WTC11 (cell line): Measurements from ENCODE around the gene TP53BP1. TPM values are rescaled to one million over a fixed set of nuclear protein-coding genes. Genes with fewer than 3 reads are reported as not detected.

Source experiments
- ATAC-seq: fragments of 200-7000 bp; cut with Tn5 transposase; 2 replicates; pipeline ENCODE4 v1.10.0; 2021; ENCODE audit warnings: mild to moderate bottlenecking, moderate library complexity
- CTCF ChIA-PET: fragments of 300-600 bp; sonication (Branson Sonifier 250); formaldehyde crosslinking; loops from one replicate; lab custom pipeline; 2021; ENCODE audit warnings: antibody characterized with exemption; lab: Charles Lee
- POLR2A ChIA-PET: fragments of 350-600 bp; sonication (Branson Sonifier 250); formaldehyde crosslinking; loops from one replicate; lab custom pipeline; 2021; ENCODE audit warnings: antibody characterized with exemption; lab: Charles Lee
- DNase-seq: peaks from one replicate; pipeline ENCODE4 v3.0.0; 2021; ENCODE audit warnings: low spot score
- H3K27ac Mint-ChIP-seq: 2 replicates; pipeline ENCODE4 v1.8.0; 2021; ENCODE audit warnings: mixed read lengths
- H3K27me3 Mint-ChIP-seq: 2 replicates; pipeline ENCODE4 v1.8.0; 2021; ENCODE audit warnings: low read depth, mild to moderate bottlenecking, moderate library complexity, mixed read lengths
- H3K36me3 Mint-ChIP-seq: 2 replicates; pipeline ENCODE4 v1.8.0; 2021; ENCODE audit warnings: mixed read lengths
- H3K4me1 Mint-ChIP-seq: 2 replicates; pipeline ENCODE4 v1.8.0; 2022; ENCODE audit warnings: mixed read lengths
- H3K4me3 Mint-ChIP-seq: 2 replicates; pipeline ENCODE4 v1.8.0; 2021; ENCODE audit warnings: mild to moderate bottlenecking, moderate library complexity, mixed read lengths
- H3K9me3 Mint-ChIP-seq: 2 replicates; pipeline ENCODE4 v1.8.0; 2021; ENCODE audit warnings: mixed read lengths
- ARID4B ChIP-seq: sonication (generic); formaldehyde crosslinking; IDR thresholded peaks from 2 replicates; pipeline ENCODE4 v1.8.0; 2023; ENCODE audit warnings: missing genetic modification reagents, mild to moderate bottlenecking, borderline replicate concordance
- ATF1 ChIP-seq: sonication (generic); formaldehyde crosslinking; IDR thresholded peaks from 2 replicates; pipeline ENCODE4 v1.8.1; 2023; ENCODE audit warnings: mild to moderate bottlenecking, moderate library complexity, missing genetic modification reagents
- CDX4 ChIP-seq: fragments of 250-450 bp; sonication (Bioruptor Pico); IDR thresholded peaks from 2 replicates; pipeline ENCODE4 v1.9.0; 2021; ENCODE audit warnings: moderate library complexity, mild to moderate bottlenecking, inconsistent platforms, borderline replicate concordance
- EMX1 ChIP-seq: fragments of 250-450 bp; sonication (Bioruptor Pico); IDR thresholded peaks from 2 replicates; pipeline ENCODE4 v1.8.0; 2021; ENCODE audit warnings: mild to moderate bottlenecking
- GTF2I ChIP-seq: fragments of 250-450 bp; sonication (Bioruptor Pico); conservative IDR thresholded peaks from 2 replicates; pipeline ENCODE4 v1.4.0; 2021; ENCODE audit warnings: mild to moderate bottlenecking
- NR1H2 ChIP-seq: sonication (generic); formaldehyde crosslinking; IDR thresholded peaks from 2 replicates; pipeline ENCODE4 v1.9.0; 2021; ENCODE audit warnings: mild to moderate bottlenecking, moderate library complexity, missing genetic modification reagents
- NR2C2 ChIP-seq: sonication (generic); formaldehyde crosslinking; IDR thresholded peaks from 2 replicates; pipeline ENCODE4 v1.8.0; 2022; ENCODE audit warnings: mild to moderate bottlenecking, missing genetic modification reagents
- OVOL2 ChIP-seq: fragments of 250-450 bp; sonication (Bioruptor Pico); IDR thresholded peaks from 2 replicates; pipeline ENCODE4 v1.9.0; 2021; ENCODE audit warnings: mild to moderate bottlenecking, borderline replicate concordance
- SP1 ChIP-seq: sonication (generic); formaldehyde crosslinking; conservative IDR thresholded peaks from 2 replicates; pipeline ENCODE4 v1.8.1; 2022; ENCODE audit warnings: missing genetic modification reagents
- STAT6 ChIP-seq: sonication (generic); formaldehyde crosslinking; conservative IDR thresholded peaks from 2 replicates; pipeline ENCODE4 v1.8.1; 2023; ENCODE audit warnings: mild to moderate bottlenecking, low read depth, missing genetic modification reagents, moderate library complexity
- ZBTB21 ChIP-seq: sonication (generic); formaldehyde crosslinking; IDR thresholded peaks from 2 replicates; pipeline ENCODE4 v1.8.1; 2023; ENCODE audit warnings: mild to moderate bottlenecking, missing genetic modification reagents, borderline replicate concordance
- total RNA-seq: library from RNA; stranded (reverse); gene quantifications from 3 replicates; pipeline ENCODE4 v1.2.3, GENCODE V29; 2021
- TF ChIP-seq, protein P1 (sequence below): sonication (generic); formaldehyde crosslinking; IDR thresholded peaks from 2 replicates; pipeline ENCODE4 v1.8.0; 2022; ENCODE audit warnings: mild to moderate bottlenecking, missing genetic modification reagents
- TF ChIP-seq, protein P2 (sequence below): fragments of 200-600 bp; IDR thresholded peaks from 2 replicates; pipeline ENCODE4 v1.8.0; 2022; ENCODE audit warnings: antibody characterized with exemption
- TF ChIP-seq, protein P3 (sequence below): sonication (generic); formaldehyde crosslinking; IDR thresholded peaks from 2 replicates; pipeline ENCODE4 v1.8.1; 2023; ENCODE audit warnings: mild to moderate bottlenecking, moderate library complexity, missing genetic modification reagents
- TF ChIP-seq, protein P4 (sequence below): sonication (generic); formaldehyde crosslinking; IDR thresholded peaks from 2 replicates; pipeline ENCODE4 v1.8.1; 2023; ENCODE audit warnings: mild to moderate bottlenecking, missing genetic modification reagents, moderate library complexity
- TF ChIP-seq, protein P5 (sequence below): sonication (generic); formaldehyde crosslinking; IDR thresholded peaks from 2 replicates; pipeline ENCODE4 v1.8.1; 2022; ENCODE audit warnings: mild to moderate bottlenecking, missing genetic modification reagents, moderate library complexity, borderline replicate concordance

The TP53BP1 gene
- total RNA-seq, 1 experiment from 2014 or later = 67.1 TPM

DNA sequence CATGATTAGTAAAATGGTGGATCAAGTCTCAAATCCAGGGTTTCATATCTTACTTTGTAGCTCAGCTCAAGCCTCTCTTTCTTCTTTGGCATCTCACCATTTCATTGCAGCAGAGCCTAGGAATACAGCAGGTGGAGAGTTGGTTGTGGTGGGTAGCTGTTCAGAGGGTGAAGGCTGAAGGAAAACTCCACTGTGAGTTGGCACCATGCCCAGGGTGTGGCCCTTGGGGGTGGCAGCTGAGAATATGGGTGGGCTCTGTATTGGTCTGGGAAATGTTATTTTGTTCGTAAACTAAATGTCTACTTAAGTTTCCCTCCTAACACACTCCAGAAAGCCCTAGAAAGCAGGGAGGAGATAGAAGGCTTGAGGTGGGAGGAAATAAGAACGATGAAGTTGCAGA, 22.8 kb upstream of the TP53BP1 start (continued):
- TF ChIP-seq, protein P1, sequence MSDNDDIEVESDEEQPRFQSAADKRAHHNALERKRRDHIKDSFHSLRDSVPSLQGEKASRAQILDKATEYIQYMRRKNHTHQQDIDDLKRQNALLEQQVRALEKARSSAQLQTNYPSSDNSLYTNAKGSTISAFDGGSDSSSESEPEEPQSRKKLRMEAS (CRISPR knock-in tag) = no peak
- no peak for TF ChIP-seq STAT6 (CRISPR knock-in tag)
- no peak for TF ChIP-seq GTF2I
- no peak for TF ChIP-seq SP1 (CRISPR knock-in tag)

DNA sequence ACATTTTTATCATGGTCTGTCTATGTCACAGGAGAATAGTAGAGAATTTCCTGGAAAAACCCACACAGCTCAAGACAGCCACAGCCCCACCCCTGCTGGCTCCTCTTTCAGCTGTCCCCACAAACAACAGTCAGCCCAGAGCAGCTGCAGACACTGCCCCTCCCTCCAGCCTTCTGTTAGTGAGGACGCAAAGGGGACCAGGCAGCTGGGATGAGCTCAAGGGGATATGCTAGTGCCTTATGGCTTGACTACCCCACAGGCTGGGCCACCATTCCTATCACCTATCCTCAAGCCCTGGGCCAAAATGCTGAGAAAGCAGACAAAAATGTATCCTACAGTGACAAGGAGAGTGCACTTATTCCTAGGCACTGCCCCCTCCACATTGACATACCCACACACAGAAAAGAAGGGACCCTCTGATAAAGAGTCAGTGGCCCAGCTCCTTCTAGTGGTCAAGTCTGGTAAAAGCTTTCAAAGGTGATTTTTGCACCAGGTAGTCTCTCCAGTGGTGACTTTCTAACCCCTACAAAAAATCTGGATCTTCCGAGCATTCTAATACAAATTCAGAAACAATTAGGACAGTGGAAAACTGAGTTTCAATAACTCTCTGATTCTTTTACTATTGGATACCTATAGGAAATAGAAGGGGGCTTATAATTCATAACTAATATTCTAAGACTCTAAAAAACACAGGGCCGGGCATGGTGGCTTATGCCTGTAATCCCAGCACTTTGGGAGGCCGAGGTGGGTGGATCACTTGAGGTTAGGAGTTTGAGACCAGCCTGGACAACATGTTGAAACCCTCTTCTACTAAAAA, 21.5 kb upstream of the TP53BP1 start:
- ATAC-seq (peak; percentile 6), DNase-seq (peak; percentile 39)
- Mint-ChIP-seq H3K27ac (no peak overlapping the region), H3K9me3 (no peaks in the 10 kb centered on the region), H3K27me3 (peaks cover 68% of the 10 kb centered on the region), H3K4me3 (no peak overlapping the region), H3K36me3 (no peaks in the 10 kb centered on the region), H3K4me1 (peaks cover 52% of the 10 kb centered on the region)
- POLR2A ChIA-PET = interaction anchor here (0.6 to 1.2 kb wide), 2 partner anchors 17 to 341 kb away, joined by 3 to 6 read pairs; no protein-coding TSS in a partner anchor
- CTCF ChIA-PET = interaction anchor here (0.6 to 2.4 kb wide), 29 partner anchors 9 to 229 kb away, joined by 3 to 30 read pairs (median 4); partner anchors contain the start of genes TP53BP1, TUBGCP4 and ZSCAN29
- TF ChIP-seq NR2C2 (CRISPR knock-in tag) (no peak), ATF1 (CRISPR knock-in tag) (no peak), ARID4B (CRISPR knock-in tag) (0 out of 2 replicates have a peak, but pooled peaks have one; percentile 27)

DNA sequence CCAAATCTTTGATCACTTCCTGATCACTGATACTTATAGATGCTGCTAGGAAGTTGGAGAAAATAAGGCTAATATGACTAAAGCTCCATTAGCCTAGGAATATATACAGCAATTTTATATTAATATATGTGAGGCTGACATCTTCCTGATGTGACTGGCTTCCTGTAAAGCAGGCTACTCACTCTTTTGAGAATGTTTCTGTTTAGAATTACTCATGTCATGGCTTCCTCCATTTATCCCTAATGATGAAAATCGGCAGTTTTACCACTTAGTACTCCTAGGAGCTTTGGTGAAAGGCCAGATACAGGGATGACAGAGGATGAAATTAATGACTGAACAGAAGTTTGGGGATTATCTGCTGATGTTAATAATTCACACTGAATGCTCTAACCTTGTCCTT, 20.6 kb upstream of the TP53BP1 start:
- Mint-ChIP-seq H3K27me3 (peaks cover 59% of the 10 kb centered on the region), H3K27ac (no peak overlapping the region), H3K9me3 (no peaks in the 10 kb centered on the region), H3K4me3 (no peak overlapping the region), H3K4me1 (peaks cover 52% of the 10 kb centered on the region), H3K36me3 (no peaks in the 10 kb centered on the region)
- no peak for ATAC-seq
- ChIA-PET POLR2A (no interaction called here), CTCF (interaction anchor here (1.2 to 2.4 kb wide), 11 partner anchors 10 to 158 kb away, joined by 3 to 30 read pairs (median 6); partner anchors contain the start of gene TP53BP1)
- no peak for DNase-seq
- TF ChIP-seq, protein P2, sequence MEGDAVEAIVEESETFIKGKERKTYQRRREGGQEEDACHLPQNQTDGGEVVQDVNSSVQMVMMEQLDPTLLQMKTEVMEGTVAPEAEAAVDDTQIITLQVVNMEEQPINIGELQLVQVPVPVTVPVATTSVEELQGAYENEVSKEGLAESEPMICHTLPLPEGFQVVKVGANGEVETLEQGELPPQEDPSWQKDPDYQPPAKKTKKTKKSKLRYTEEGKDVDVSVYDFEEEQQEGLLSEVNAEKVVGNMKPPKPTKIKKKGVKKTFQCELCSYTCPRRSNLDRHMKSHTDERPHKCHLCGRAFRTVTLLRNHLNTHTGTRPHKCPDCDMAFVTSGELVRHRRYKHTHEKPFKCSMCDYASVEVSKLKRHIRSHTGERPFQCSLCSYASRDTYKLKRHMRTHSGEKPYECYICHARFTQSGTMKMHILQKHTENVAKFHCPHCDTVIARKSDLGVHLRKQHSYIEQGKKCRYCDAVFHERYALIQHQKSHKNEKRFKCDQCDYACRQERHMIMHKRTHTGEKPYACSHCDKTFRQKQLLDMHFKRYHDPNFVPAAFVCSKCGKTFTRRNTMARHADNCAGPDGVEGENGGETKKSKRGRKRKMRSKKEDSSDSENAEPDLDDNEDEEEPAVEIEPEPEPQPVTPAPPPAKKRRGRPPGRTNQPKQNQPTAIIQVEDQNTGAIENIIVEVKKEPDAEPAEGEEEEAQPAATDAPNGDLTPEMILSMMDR = no peak
- no peak for TF ChIP-seq NR1H2 (CRISPR knock-in tag)
- TF ChIP-seq ZBTB21 = no peak
- TF ChIP-seq, protein P3, sequence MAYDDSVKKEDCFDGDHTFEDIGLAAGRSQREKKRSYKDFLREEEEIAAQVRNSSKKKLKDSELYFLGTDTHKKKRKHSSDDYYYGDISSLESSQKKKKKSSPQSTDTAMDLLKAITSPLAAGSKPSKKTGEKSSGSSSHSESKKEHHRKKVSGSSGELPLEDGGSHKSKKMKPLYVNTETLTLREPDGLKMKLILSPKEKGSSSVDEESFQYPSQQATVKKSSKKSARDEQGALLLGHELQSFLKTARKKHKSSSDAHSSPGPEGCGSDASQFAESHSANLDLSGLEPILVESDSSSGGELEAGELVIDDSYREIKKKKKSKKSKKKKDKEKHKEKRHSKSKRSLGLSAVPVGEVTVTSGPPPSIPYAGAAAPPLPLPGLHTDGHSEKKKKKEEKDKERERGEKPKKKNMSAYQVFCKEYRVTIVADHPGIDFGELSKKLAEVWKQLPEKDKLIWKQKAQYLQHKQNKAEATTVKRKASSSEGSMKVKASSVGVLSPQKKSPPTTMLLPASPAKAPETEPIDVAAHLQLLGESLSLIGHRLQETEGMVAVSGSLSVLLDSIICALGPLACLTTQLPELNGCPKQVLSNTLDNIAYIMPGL (CRISPR knock-in tag) = no peak
- TF ChIP-seq, protein P4, sequence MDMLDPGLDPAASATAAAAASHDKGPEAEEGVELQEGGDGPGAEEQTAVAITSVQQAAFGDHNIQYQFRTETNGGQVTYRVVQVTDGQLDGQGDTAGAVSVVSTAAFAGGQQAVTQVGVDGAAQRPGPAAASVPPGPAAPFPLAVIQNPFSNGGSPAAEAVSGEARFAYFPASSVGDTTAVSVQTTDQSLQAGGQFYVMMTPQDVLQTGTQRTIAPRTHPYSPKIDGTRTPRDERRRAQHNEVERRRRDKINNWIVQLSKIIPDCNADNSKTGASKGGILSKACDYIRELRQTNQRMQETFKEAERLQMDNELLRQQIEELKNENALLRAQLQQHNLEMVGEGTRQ = no peak
- TF ChIP-seq, protein P5, sequence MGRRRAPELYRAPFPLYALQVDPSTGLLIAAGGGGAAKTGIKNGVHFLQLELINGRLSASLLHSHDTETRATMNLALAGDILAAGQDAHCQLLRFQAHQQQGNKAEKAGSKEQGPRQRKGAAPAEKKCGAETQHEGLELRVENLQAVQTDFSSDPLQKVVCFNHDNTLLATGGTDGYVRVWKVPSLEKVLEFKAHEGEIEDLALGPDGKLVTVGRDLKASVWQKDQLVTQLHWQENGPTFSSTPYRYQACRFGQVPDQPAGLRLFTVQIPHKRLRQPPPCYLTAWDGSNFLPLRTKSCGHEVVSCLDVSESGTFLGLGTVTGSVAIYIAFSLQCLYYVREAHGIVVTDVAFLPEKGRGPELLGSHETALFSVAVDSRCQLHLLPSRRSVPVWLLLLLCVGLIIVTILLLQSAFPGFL = no peak
- TF ChIP-seq, protein P1 (CRISPR knock-in tag) = no peak
- no peak for TF ChIP-seq EMX1 (CRISPR knock-in tag)
- TF ChIP-seq CDX4 (CRISPR knock-in tag) = no peak
- no peak for TF ChIP-seq OVOL2 (CRISPR knock-in tag)
